K562 (cell line): ENCODE measurements around the gene TMC8. TPM values are rescaled to one million over a fixed set of nuclear protein-coding genes. Genes with fewer than 3 reads are reported as not detected.

Experiments
- ARID4B ChIP-seq: sonication (generic); formaldehyde crosslinking; IDR thresholded peaks from 2 replicates; pipeline ENCODE4 v1.8.0; 2022; ENCODE audit warnings: mild to moderate bottlenecking, missing genetic modification reagents
- CBFB ChIP-seq: sonication (generic); formaldehyde crosslinking; IDR thresholded peaks from 2 replicates; pipeline ENCODE4 v1.4.0; 2020; ENCODE audit warnings: mild to moderate bottlenecking, missing genetic modification reagents
- ELK3 ChIP-seq: fragments of 450-650 bp; formaldehyde crosslinking; IDR thresholded peaks from 2 replicates; pipeline ENCODE4 v1.4.0; 2020; ENCODE audit warnings: mild to moderate bottlenecking
- FOXJ2 ChIP-seq: fragments of 200-800 bp; sonication (Bioruptor generic); IDR thresholded peaks from 2 replicates; pipeline ENCODE4 v1.6.1; 2016; ENCODE audit warnings: missing genetic modification characterization, missing compliant biosample characterization
- GATA2 ChIP-seq: sonication (generic); formaldehyde crosslinking; IDR thresholded peaks from 2 replicates; pipeline ENCODE4 v1.4.0; 2020; ENCODE audit warnings: mild to moderate bottlenecking, missing genetic modification reagents
- ILF3 ChIP-seq: fragments of 450-650 bp; IDR thresholded peaks from 2 replicates; pipeline ENCODE4 v1.6.1; 2018; ENCODE audit warnings: antibody characterized with exemption, mild to moderate bottlenecking, moderate library complexity, borderline replicate concordance
- MIER1 ChIP-seq: fragments of 450-650 bp; IDR thresholded peaks from 2 replicates; pipeline ENCODE4 v1.6.1; 2016; ENCODE audit warnings: antibody characterized with exemption, mild to moderate bottlenecking, low read depth
- MNT ChIP-seq, 2 experiments: fragments of 450-650 bp; conservative IDR thresholded peaks; 2 replicates each; pipeline ENCODE4 v1.6.1; 2017; ENCODE audit warnings: mild to moderate bottlenecking in 2 of 2, moderate library complexity in 2 of 2
- NBN ChIP-seq: fragments of 450-650 bp; IDR thresholded peaks from 2 replicates; pipeline ENCODE4 v1.6.1; 2016; ENCODE audit warnings: low read depth, mild to moderate bottlenecking
- NRF1 ChIP-seq, 2 experiments: fragments of 450-650 bp; IDR thresholded peaks in 1 of 2; conservative IDR thresholded peaks in 1 of 2; 2 replicates each; pipeline ENCODE4 v1.6.1; 2014; ENCODE audit warnings: mild to moderate bottlenecking in 2 of 2
- PREB ChIP-seq: sonication (generic); formaldehyde crosslinking; IDR thresholded peaks from 2 replicates; pipeline ENCODE4 v1.8.1; 2023; ENCODE audit warnings: mild to moderate bottlenecking, missing genetic modification reagents
- TOE1 ChIP-seq, 2 experiments: fragments of 450-650 bp in 1 of 2; sonication (generic) in 1 of 2; formaldehyde crosslinking in 1 of 2; IDR thresholded peaks; 2 replicates each; pipeline versions ENCODE4 v1.7.1 to v1.8.0; 2016 to 2022; ENCODE audit warnings: borderline replicate concordance in 2 of 2, mild to moderate bottlenecking in 2 of 2, antibody characterized with exemption in 1 of 2, inconsistent platforms in 1 of 2, low read depth in 1 of 2, missing genetic modification reagents in 1 of 2, moderate library complexity in 1 of 2
- ZKSCAN1 ChIP-seq: fragments of 150-350 bp; IDR thresholded peaks from 2 replicates; pipeline ENCODE4 v1.6.1; 2016; ENCODE audit warnings: low read depth, low read length
- ZNF217 ChIP-seq: sonication (generic); formaldehyde crosslinking; IDR thresholded peaks from 2 replicates; pipeline ENCODE4 v1.8.0; 2022; ENCODE audit warnings: mild to moderate bottlenecking, missing genetic modification reagents
- ZNF445 ChIP-seq: fragments of 250-450 bp; sonication (Bioruptor Pico); IDR thresholded peaks from 2 replicates; pipeline ENCODE4 v1.4.0; 2020; ENCODE audit warnings: low read depth, mild to moderate bottlenecking, moderate library complexity
- ZNF696 ChIP-seq: fragments of 250-450 bp; sonication (Bioruptor Pico); conservative IDR thresholded peaks from 2 replicates; pipeline ENCODE4 v1.4.0; 2020; ENCODE audit warnings: mild to moderate bottlenecking, moderate library complexity
- polyA plus RNA-seq, 8 experiments: library from polyadenylated mRNA; depleted of rRNA in 4 of 8; stranded (reverse) in 5 of 8; unstranded in 3 of 8; fragments of >200 nt; fragmentation: Nextera tagmentation in 2 of 8; fragmentation: Illumina TruSeq in 1 of 8; extraction: Ambion mirVana in 2 of 8; extraction: Trizol in 1 of 8; gene quantifications; 2 replicates each; pipeline versions ENCODE4 v1.2.1 to v1.2.3, GENCODE V29; 2011 to 2014; ENCODE audit warnings: inconsistent platforms in 1 of 8, missing spikeins in 1 of 8
- total RNA-seq, 7 experiments: library from RNA; depleted of rRNA in 6 of 7; stranded (reverse); fragments of >200 nt in 6 of 7; fragmentation: Illumina TruSeq in 2 of 7; extraction: Trizol in 2 of 7; gene quantifications; 2 replicates each; pipeline versions ENCODE4 v1.2.1 to v1.2.3, GENCODE V29; 2011 to 2021; ENCODE audit warnings: low replicate concordance in 1 of 7

TMC8 gene
- total and polyA plus RNA-seq, 9 of the 15 experiments (the other 6 are each of a cell fraction or from before 2014, with no cell fraction given), result 0.13 to 10.9 (median 2.8) TPM

GRCh38 chr17:78140169-78141051 is 9.8 kb downstream of the TMC8 start (continued):
- TF ChIP-seq ARID4B (peak; percentile 63; the same call in 1 of the 2 replicates), ZNF445 (CRISPR knock-in tag) (no peak), PREB (CRISPR knock-in tag) (no peak), ILF3 (no peak), NBN (no peak), FOXJ2 (tag) (no peak), ZNF696 (CRISPR knock-in tag) (no peak), ZKSCAN1 (no peak), TOE1 (IDR thresholded peaks at IDR 0.05; ENCODE audit: borderline replicate concordance) (no peak), TOE1 (CRISPR knock-in tag; IDR thresholded peaks at IDR 0.05; ENCODE audit: borderline replicate concordance, low read depth) (no peak), NRF1 (conservative IDR thresholded peaks at IDR 0.05 in 1 of 2, IDR thresholded peaks at IDR 0.05 in 1 of 2) (peak; percentile 77 to 81), GATA2 (CRISPR knock-in tag) (no peak), ELK3 (no peak), CBFB (CRISPR knock-in tag) (no peak), MIER1 (no peak), ZNF217 (no peak), MNT (conservative IDR thresholded peaks at IDR 0.05) (peak; percentile 64 to 68; a peak in 3 of 4 replicates)
